Suprapubic skin (tissue), 4 donors: ENCODE results near the gene SDHD. TPM values are rescaled to one million over a fixed set of nuclear protein-coding genes. Genes with fewer than 3 reads are reported as not detected.

ENCODE experiments used
- DNase-seq, 2 donors: peaks; one replicate each; pipeline ENCODE4 v3.0.0-alpha.2; 2019; ENCODE audit warnings: low spot score in 2 of 2
- H3K27ac ChIP-seq: fragments of 200-600 bp; sonication (generic); one replicate; pipeline ENCODE4 v1.5.1; 2019
- H3K27me3 ChIP-seq: fragments of 200-600 bp; sonication (generic); one replicate; pipeline ENCODE4 v1.5.1; 2019
- H3K36me3 ChIP-seq: fragments of 200-600 bp; sonication (generic); one replicate; pipeline ENCODE4 v1.5.1; 2019
- H3K4me1 ChIP-seq: fragments of 200-600 bp; sonication (generic); one replicate; pipeline ENCODE4 v1.5.1; 2019
- H3K4me3 ChIP-seq: fragments of 200-600 bp; sonication (generic); one replicate; pipeline ENCODE4 v1.5.1; 2019; ENCODE audit warnings: mild to moderate bottlenecking
- H3K9me3 ChIP-seq: fragments of 200-600 bp; sonication (generic); one replicate; pipeline ENCODE4 v1.5.1; 2019
- CTCF ChIP-seq, 2 donors: fragments of 200-600 bp in 1 of 2; fragments of 450-650 bp in 1 of 2; sonication (generic) in 1 of 2; IDR thresholded peaks; one replicate each; pipeline ENCODE4 v1.5.1; 2016 to 2019; ENCODE audit warnings: antibody characterized with exemption in 2 of 2, mild to moderate bottlenecking in 1 of 2, moderate library complexity in 1 of 2
- EP300 ChIP-seq: sonication (generic); formaldehyde crosslinking; IDR thresholded peaks from one replicate; pipeline ENCODE4 v1.6.1; 2017; ENCODE audit warnings: antibody characterized with exemption
- POLR2A ChIP-seq, 2 donors: fragments of 450-650 bp; IDR thresholded peaks; one replicate each; pipeline ENCODE4 v1.6.1; 2017; ENCODE audit warnings: antibody characterized with exemption in 2 of 2, mild to moderate bottlenecking in 2 of 2, moderate library complexity in 2 of 2
- POLR2AphosphoS5 ChIP-seq, 3 donors: sonication (generic); formaldehyde crosslinking; IDR thresholded peaks; one replicate each; pipeline ENCODE4 v1.6.1; 2017; ENCODE audit warnings: antibody characterized with exemption in 3 of 3
- WGBS: methylation state at CpG from one replicate; pipeline ENCODE4 v1.1.5; 2018; 5-methylcytosine and 5-hydroxymethylcytosine counted together
- total RNA-seq, 4 donors: library from RNA; depleted of rRNA; stranded (reverse); fragments of >200 nt; gene quantifications; one replicate each; pipeline ENCODE4 v1.1.0, GENCODE V29; 2016

SDHD gene
- total RNA-seq, 4 donors from 2014 or later = 64.4 to 125 (median 109) TPM

- no peak overlapping the region for H3K4me3 ChIP-seq
- no peaks in the 10 kb centered on the region for H3K27me3 ChIP-seq
- H3K27ac ChIP-seq = no peak overlapping the region
- TF ChIP-seq POLR2AphosphoS5 (IDR thresholded peaks at IDR 0.05) = no peak
- no peak for TF ChIP-seq POLR2A (IDR thresholded peaks at IDR 0.05)
- no peak for TF ChIP-seq EP300
- no peak for TF ChIP-seq CTCF (IDR thresholded peaks at IDR 0.05)
- no peak for DNase-seq
- peaks cover 60% of the 10 kb centered on the region for H3K36me3 ChIP-seq
- no peaks in the 10 kb centered on the region for H3K9me3 ChIP-seq
- H3K4me1 ChIP-seq = no peaks in the 10 kb centered on the region
Observed at GRCh38 chr11:112096194-112096593, 9.5 kb downstream of the SDHD start.

GRCh38 chr11:112097734-112098528 lies 11.3 kb downstream of the SDHD start:
- Histone ChIP-seq H3K9me3 (no peaks in the 10 kb centered on the region), H3K36me3 (peaks cover 44% of the 10 kb centered on the region), H3K4me3 (no peak overlapping the region), H3K27me3 (no peaks in the 10 kb centered on the region), H3K4me1 (no peaks in the 10 kb centered on the region), H3K27ac (no peak overlapping the region)
- 90% methylated on average over 11 of the region's 11 CpGs for WGBS
- no peak for DNase-seq
- TF ChIP-seq POLR2A (IDR thresholded peaks at IDR 0.05) (no peak), EP300 (no peak), CTCF (IDR thresholded peaks at IDR 0.05) (no peak), POLR2AphosphoS5 (IDR thresholded peaks at IDR 0.05) (no peak)

- Histone ChIP-seq H3K4me1 (no peaks in the 10 kb centered on the region), H3K27ac (no peak overlapping the region), H3K9me3 (no peaks in the 10 kb centered on the region), H3K36me3 (peaks cover 23% of the 10 kb centered on the region), H3K27me3 (no peaks in the 10 kb centered on the region), H3K4me3 (no peak overlapping the region)
- TF ChIP-seq EP300 (no peak), POLR2A (IDR thresholded peaks at IDR 0.05) (no peak), POLR2AphosphoS5 (IDR thresholded peaks at IDR 0.05) (no peak), CTCF (IDR thresholded peaks at IDR 0.05) (no peak)
- no peak for DNase-seq
- 78% methylated on average over 2 of the region's 2 CpGs for WGBS
Observed at GRCh38 chr11:112100462-112100861, 13.8 kb downstream of the SDHD start.

- Histone ChIP-seq H3K36me3 (peaks cover 9% of the 10 kb centered on the region), H3K4me1 (no peaks in the 10 kb centered on the region), H3K27me3 (no peaks in the 10 kb centered on the region), H3K9me3 (no peaks in the 10 kb centered on the region), H3K4me3 (no peak overlapping the region), H3K27ac (no peak overlapping the region)
- TF ChIP-seq EP300 (no peak), CTCF (IDR thresholded peaks at IDR 0.05) (no peak), POLR2A (IDR thresholded peaks at IDR 0.05) (no peak), POLR2AphosphoS5 (IDR thresholded peaks at IDR 0.05) (no peak)
- DNase-seq = no peak
- 75% methylated on average over 6 of the region's 6 CpGs for WGBS
Observed at GRCh38 chr11:112103446-112103845, 16.8 kb downstream of the SDHD start.

GRCh38 chr11:112106070-112106469 lies 19.4 kb downstream of the SDHD start:
- no peak for TF ChIP-seq POLR2A (IDR thresholded peaks at IDR 0.05)
- no peak for TF ChIP-seq CTCF (IDR thresholded peaks at IDR 0.05)
- TF ChIP-seq EP300 = no peak
- TF ChIP-seq POLR2AphosphoS5 (IDR thresholded peaks at IDR 0.05) = no peak
- Histone ChIP-seq H3K27ac (no peak overlapping the region), H3K27me3 (no peaks in the 10 kb centered on the region), H3K4me1 (no peaks in the 10 kb centered on the region), H3K9me3 (no peaks in the 10 kb centered on the region), H3K36me3 (peaks cover 10% of the 10 kb centered on the region), H3K4me3 (no peak overlapping the region)
- no peak for DNase-seq
- 95% methylated on average over 8 of the region's 8 CpGs for WGBS
